HG03060 (cell line): ENCODE data around the gene JTB.
A peak's percentile ranks its signal among the peaks of the same experiment; 100 is the strongest.
"Not testable (repeated sequence)": the region's sequence is repeated elsewhere in the genome, so short reads cannot be mapped to it uniquely, and the experiment has no call there.

Experiments
- ATAC-seq: cut with Tn5 transposase; IDR thresholded peaks from one replicate; pipeline ENCODE4 v1.9.1; 2021; ENCODE audit warnings: low read depth, moderate number of reproducible peaks; ENCODE audit not compliant: unreplicated experiment

Gene JTB

DNA sequence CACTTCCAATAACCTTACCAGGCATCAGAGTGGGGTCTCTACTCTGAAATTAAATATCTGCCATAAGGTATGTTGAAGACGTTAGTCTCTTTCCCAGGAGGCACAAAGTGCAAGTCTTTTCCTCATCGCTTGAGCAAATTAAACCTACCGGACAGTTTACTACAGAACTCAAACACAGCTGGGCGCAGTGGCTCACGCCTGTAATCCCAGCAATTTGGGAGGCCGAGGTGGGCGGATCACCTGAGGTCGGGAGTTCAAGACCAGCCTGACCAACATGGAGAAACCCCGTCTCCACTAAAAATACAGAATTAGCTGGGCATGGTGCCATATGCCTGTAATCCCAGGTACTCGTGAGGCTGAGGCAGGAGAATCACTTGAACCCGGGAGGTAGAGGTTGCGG, 1.6 kb upstream of the JTB start:
- ATAC-seq = not testable (repeated sequence)

DNA sequence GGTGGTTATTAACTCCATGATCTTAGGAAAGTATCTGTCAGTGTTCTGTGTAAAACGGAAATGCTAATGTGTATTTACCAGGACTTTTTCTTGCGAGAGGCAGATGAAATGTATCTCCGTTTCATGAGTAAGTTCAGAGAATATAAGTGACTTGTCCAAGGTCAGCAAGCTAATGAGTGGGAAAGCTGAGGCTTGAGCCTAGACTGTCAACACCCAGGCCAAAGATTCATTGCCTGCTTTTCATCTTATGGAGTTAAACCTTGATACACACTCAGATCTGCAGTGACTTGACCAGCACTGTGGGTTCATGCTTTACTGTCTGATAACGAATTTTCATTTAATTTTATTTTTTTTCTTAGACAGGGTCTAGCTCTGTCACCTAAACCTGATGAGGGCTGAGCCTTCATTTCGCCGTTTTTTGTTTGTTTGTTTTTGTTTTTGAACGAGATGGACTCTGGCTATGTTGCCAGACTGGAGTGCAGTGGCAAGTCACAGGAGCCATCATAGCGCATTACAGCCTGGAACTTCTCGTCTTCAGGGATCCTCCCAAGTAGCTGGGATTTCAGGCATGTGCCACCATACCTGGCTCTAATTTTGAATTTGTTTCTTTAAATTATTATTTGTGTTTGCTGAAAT, 918 bp upstream of the JTB start:
- ATAC-seq = no peak

DNA sequence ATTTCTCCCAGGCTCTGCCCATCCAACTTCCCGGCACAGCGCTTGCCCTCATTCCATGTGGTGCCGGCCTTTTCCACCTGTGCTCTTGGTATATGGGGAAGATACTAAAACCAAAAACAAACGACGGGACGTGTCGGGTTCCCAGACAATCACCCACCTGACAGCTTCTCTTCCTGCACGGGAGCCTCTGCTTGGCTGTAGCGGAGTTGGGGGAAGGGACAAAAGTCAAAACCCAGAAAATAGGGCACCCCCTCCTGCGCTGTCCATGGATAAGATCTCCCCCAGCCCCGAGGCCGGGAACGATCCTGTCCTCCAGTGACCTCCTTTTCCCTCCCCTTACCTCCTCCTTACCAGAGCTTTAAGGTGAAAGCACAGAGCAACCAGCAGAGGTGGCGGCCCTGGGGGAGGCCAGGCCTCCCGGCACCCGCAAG, 640 bp downstream of the JTB start:
- ATAC-seq = no peak

DNA sequence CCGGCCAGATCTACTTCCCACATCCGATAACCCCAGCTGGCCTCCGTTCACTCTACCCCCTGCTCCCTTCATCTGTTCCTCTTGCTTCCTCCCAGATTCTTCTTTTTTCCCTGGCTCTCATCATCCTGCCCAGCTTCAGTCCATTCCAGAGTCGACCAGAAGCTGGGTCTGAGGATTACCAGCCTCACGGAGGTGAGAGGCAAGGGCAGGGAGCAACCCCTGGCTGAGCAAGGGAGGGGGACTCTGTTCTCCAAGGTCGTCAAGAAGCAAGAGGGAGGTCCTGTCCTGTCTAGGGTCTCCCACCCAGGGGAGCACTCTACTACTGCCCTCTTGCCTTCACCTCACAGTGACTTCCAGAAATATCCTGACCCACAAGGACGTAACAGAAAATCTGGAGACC, 3.9 kb downstream of the JTB start:
- ATAC-seq = no peak

DNA sequence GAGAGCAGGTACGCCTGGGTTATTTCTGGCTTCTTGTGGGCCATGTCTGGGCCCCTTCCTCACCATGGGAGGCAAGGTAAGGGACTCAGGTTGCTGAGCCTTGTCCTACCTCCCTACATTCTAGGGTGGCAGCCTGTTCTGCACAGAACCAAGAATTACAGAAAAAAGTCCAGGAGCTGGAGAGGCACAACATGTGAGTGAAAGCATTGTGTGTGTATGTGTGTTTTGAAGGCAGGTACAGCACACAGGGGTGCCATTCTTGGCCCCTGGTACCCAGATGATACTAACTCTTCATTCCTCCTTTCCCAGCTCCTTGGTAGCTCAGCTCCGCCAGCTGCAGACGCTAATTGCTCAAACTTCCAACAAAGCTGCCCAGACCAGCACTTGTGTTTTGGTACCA, 4.4 kb downstream of the JTB start:
- no peak for ATAC-seq

DNA sequence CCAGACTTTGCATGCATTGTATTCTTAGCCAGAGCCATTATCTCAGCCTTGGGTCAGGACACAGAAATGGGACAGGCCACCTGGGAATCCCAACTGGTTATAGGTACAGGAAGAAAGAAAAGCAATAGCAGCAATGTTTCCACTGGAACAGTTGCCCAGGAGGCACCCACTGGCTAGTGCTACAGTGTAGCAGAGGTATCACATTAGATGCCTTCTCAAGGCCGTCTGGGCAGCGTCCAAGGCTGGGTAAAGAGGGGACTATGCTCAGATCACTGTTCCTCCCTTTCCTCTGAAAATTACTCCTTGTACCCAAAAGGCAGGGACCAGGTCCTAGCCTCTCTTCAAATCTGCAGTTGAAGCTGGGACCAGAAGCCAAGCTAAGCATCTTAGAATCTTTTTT, 7.1 kb downstream of the JTB start:
- no peak for ATAC-seq

DNA sequence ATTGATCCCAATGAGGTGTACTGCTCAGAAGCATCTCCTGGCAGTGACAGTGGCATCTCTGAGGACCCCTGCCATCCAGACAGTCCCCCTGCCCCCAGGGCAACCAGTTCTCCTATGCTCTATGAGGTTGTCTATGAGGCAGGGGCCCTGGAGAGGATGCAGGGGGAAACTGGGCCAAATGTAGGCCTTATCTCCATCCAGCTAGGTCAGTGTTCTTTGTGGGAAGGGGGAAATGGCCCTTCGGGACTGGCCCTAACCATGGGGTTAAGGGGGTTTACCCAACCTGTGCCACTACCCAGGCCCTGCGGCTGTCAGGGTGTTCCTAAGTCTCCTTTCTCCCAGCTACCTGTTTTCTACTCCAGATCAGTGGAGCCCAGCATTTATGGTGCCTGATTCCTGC, 8.5 kb downstream of the JTB start:
- no peak for ATAC-seq

DNA sequence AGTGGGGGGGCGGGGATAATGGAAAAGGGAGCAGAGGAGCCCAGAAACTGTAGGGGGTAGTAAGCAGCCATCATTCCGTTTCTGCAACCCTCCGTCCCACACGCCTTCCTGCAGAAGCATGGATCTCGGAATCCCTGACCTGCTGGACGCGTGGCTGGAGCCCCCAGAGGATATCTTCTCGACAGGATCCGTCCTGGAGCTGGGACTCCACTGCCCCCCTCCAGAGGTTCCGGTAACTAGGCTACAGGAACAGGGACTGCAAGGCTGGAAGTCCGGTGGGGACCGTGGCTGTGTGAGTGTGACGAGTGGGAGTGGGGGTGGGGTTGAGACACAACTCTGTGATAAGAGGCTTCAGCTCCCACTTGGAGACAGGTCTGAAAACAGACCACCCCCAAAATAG, 9.1 kb downstream of the JTB start:
- no peak for ATAC-seq

DNA sequence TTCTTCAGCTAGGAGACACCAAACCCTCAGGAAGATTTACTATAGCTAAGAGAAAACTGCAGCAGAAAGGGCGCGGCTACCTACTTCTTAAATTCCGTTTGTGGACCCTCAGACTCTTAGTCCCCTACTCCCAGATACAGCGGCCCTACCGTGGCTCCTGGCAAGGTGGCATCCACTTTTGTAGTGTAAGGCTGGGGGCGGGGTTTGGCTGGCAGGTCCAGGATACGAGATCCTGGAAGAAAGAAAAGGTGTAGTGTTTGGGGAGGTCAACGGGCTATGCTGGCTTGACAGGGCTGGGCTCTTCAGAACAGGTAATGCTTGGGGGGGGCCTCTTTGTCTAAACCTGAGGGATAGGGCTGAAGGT, 9.5 kb downstream of the JTB start:
- no peak for ATAC-seq

DNA sequence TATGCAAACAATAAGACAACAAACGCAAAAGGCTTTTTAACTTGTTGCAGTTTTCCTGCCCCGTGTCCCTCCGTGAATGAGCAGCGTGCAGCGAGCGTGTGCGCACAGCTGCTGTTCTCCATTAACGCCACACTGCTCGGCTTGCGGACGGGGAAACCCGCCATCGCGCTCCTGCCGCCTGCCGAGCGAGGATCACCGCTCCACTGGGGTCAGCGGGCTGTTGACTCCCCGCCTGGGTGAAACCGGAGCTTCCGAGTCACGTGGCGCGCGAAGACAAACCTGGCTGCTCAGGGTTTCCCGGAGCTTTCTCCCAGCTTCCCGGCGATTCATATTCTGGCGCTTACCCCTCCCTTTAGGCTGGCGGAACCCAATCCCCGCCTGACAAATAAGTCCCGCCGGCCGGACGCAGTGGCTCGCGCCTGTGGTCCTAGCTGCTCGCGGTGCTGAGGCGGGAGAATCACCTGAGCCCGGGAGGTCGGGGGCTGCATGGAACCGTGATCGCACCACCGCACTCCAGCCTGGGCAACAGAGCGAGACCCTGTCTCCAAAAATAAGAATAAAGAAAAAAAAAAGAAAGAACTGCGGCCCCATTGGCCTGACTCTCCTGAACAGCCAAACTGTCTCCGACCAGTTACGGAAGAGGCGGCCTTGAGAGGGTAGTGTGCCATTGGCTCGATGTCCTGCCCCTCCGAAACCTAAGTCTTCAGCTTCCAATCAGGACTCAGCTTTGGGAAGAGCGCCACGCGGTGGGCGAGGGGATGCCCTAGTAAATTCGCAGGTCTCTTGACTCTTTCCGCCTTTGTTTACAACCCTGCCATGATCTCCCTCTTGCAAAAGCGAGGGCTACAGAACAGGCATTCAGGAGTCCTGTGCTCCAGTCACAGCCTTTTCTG, 10.1 kb downstream of the JTB start, which contains the start of gene CREB3L4:
CREB3L4 (plus strand) TSS at position 796 of the 893 bp plus-strand sequence. CDS start 624 bp downstream, outside the sequence.
- ATAC-seq = peak; percentile 76

DNA sequence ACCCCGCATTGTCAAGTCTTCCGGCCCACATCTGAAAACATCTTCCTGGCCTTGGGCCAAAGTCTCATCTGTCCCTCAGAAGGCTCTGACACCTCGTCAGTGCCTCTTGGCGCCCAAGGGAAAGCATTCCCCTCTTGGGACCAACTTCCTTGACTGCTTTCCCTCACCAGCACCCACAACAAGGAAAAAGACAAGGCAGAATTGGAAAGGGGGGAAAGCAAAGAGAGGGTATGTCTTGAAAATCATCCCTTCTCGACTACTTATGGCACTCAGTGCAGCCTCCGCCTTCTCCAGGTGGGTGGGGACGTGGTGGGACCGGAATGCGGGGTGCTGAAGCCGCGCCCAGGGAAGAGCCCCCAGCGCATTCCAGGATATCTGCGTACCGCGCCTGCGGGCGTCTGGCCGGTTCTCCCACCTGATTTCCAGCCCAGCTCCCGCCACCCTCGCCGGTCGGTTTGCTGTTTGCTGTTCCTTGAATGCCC, 13.6 kb downstream of the JTB start:
- ATAC-seq = no peak

DNA sequence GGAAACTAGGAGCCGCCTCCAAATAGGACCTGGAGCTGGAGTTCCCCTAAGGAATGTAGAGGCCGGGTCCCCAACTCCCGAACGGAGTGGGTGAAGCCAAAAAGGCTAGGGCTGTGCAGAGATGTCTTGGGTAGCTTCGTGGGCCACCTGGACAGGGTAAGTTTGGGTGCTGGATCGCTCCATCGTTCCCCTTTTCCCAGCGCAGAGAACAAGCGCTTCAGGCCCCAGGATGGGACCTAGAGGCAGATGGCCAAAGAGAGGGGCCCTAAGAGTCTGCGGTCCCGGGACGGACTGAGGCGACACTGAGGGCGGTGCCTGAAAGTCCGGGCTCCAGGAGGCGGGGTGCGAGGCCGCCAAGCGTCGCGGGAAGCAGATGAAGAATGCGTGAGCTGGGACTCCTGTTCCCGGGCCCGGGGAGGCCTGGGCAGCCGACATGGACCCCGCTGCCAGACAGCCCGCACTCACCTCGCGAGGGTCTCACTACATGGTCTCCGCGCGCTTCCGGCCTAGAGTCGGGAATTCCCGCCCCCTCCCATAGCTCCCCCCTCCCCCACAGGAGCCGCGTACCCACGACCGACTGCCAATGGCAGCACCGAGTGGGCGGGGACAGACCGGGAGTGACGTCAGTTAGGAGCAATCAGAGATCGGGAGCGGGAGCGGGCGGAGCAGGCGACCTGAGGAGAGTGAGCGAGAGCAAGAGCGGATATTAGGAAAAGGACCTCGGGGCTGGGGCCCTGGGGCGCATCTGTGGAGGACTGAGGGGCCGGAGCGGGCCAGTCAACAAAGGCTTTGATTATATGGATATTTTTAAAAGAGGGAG, 14.2 kb downstream of the JTB start, which contains the start of gene SLC39A1:
SLC39A1 (minus strand) TSS at position 508 of the 820 bp plus-strand sequence. CDS start 822 bp downstream, outside the sequence.
- ATAC-seq = no peak

DNA sequence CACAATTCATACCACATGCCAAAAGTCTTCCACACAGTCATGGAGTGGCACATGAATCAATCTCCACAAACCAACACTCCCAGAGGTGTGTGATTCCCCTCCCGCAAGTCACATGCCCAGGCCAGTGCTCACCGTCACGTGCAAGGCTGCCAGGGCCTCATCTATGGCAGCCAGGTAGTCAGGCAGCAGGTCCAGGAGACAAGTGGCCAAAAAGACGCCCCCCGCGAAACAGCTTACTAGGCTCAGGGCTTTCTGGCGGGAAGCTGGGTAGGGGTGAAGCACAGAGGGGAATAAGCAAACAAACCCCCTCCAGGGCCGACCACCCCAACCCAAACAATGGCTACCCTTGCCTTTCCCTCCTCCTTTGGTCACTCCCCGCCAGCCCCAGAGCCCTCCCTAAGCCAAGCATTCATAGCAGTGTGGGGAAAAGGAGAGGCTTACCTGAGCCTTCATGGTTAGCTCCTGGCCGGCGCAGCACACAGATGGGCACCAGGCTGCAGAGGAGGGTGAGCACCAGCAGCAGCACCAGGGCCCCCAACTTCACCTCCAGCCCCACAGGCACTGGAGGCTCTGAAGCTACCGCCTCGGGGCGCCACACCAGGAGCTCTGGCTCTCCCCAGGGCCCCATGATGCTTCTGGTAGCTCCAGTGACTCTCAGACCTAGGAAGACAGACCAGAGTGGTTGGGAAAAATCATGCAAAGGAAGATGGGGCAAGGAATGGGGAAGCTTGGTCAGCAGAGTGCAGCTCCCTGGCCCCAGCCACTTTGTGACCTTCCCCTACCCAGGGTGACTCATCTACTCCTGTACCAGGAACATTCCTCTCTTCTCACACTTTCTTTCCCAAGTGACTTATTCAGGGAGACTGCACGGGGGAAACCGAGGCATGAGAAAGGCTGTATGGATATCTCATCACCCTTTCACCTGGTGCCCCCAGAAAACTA, 15.1 kb downstream of the JTB start:
- no peak for ATAC-seq

DNA sequence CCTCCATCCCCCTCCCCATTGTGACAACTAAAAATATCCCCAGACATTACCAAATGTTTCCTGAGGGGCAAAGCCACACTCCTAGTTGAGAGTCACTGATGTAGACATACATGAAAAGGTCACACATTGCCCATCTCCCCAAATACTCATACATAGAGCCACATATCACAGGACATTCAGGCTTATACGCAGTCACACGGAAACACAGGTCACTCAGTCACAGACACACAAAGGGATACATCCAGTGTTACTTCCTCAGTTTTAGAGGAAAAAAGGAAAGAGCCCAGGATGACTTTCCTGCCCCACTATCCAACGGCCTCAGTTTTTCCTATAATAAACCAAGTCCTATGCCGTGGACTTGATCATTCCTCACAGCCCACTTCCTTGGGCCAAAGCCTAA, 16.1 kb downstream of the JTB start:
- ATAC-seq = no peak

DNA sequence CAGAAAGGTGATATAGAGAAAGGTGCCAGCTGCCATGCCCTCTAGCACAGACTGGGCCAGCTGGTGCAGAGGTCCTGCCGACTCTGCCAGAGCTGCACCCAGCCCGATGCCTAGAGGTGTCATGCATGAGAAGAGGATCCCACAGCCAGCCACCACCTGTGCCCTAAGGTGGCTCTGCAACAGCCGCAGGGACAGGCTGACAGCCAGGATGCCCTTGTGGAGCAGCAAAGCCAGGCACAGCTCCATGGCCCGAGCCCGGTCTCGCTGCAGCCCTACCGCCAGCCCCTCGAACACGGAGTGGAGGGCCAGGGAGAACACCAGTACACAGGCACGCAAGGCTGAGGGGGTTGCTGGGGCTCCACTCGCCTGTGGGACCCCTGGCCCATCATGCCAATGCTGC, 17.3 kb downstream of the JTB start:
- no peak for ATAC-seq

DNA sequence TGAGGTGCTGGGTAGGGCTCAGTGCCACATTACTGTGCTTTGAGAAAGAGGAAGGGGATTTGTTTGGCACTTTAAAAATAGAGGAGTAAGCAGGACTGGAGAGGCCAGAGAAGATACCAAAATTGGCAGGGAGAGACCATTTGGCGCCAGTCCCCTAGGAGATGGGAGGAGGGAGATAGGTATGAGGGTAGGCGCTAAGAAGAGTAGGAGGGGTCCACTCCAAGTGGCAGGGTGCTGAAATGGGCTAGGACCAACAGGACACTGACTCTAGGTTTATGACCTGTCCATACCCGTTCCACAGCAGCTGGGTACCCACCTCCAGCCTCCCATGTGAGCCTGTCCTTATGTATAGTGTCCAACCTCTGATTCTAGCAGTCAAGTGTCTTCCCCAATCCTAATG, 18.0 kb downstream of the JTB start:
- ATAC-seq = no peak

DNA sequence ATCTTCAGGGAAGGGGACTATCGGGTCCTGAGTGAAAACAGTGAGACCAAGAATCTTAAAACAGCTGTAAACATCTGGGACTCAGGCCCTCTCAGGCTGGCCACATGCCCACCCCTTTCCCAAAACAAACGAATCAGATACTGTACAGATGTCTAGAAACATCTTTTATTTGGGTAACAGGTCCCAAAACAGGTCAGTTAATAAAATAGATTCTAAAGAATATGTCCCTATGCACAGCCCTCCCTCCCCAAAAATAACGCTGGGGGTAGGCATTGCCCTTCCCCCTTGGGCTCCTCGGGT, 18.6 kb downstream of the JTB start:
- ATAC-seq = no peak

DNA sequence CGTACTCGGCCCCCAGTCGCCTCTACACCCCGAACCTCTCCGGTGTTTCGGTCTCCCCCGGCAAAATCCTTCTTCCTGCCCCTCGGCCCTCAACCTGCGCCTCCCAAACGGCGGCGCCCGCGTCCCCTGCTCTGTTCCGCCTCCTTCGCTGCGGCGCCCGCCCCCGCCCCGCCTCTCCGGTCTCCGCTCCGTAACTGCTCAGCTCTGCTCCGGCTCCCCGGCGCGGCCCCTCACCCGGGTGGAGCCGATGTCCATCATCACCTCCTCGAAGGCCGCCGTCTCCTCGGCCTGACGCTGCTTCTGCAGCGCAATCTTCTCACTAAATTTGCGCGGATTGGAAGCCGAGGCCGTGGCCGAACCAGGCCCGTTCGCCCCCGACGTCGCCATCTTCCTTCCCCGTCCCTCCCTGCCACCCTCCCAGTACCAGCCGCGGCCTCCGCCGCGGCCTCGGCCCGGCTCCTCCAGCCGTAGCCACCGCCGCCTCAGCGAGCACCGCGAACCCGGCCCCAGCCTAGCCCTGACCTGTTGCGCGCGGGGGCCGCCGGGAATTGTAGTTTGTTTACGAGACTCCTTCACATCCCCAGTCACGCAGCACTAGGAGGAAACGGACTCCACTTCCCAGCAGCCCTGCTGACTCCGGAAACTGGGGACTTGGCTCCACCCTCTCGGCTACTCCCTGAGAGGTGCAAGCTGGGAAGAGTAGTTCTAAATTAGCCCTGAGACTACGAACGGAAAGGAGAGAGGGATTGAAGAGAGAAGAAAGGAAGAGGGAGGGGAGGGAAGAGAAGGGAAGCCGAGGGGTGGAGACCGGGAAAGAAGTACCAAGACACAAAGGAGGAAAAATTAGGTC, 19.1 kb downstream of the JTB start, which contains the start of gene CRTC2:
CRTC2 (minus strand) TSS at position 502 of the 850 bp plus-strand sequence; CDS start at position 387, 115 bp downstream.
- peak; percentile 75 for ATAC-seq

DNA sequence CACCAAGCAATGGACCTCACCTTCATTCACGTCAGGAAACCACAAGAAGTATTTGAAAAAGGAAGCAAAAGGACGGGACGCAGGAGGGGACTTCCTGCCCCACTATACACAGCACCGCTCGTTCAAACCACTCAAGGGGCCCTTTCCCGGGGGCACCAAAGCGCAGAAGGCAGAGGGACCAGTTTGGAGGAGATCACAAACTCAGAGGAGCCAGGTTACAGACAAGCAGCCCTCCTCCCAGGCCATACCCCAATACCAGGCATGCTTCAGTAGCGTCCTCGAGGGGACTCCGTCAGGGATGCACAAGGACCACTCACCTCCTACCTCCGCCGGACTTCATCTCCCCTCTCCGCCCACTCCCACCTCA, 19.7 kb downstream of the JTB start:
- ATAC-seq = no peak
